ENCODE measurements around the gene STIMATE.

Gene STIMATE

GRCh38 chr3:52788890-52789745, 108.2 kb downstream of the STIMATE start:
- no peak for DNase-seq

- DNase-seq = no peak
Measured at GRCh38 chr3:52787672-52788625, 109.4 kb downstream of the STIMATE start.

- DNase-seq = no peak
Measured at GRCh38 chr3:52787246-52787645, 110.1 kb downstream of the STIMATE start.

All from fibroblast of skin of right biceps (primary cell).